DMS79 (cell line): ENCODE data around the gene CACNA2D4.
A peak's percentile ranks its signal among the peaks of the same experiment; 100 is the strongest.

ENCODE experiments used
- DNase-seq: peaks from one replicate; lab custom pipeline; 2025; lab: John Stamatoyannopoulos, UW

Gene CACNA2D4

DNA sequence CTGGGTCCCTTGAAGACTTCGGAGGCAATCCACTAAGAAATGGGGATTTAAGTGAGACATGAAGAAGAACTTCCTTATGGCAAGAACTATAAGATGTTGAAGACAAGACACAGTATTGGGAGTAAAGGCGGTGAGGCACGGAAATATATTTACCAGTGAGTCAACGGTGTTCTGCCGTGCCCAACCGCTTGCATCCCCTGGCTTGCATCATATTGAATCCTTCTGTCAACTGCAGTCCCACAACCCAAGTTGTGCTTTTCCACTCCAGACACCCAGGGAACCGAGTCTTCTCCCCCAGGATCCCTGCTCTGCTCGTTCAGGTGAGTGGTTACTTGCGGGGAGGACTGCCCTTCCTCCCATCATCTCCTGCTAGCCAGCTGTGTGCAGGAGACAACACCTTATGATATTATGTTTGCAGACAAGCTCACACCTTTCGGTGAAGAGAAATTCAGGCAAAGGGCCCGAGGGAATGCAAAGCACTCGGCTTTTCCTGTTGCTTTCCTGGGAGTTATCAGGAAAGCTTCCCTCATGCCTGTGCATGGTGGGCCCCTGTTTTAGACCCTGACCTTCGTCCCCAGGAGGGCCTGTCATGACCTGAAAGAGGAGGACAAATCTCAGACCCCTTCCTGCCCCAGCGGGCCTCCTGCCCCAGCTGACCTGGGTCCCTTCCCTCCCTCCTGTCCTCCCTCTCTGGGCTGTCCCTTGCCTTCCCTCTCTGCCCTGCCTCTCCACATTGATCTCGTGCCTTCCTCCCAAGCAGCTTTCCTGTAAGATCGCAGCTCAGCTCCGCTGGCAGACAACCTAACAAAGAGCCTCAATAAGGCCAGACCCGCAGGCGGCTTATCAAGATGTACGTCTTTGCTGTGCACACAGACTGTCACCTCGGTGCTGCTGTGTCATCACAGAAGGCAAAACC is 102.4 kb downstream of the CACNA2D4 start:
- no peak for DNase-seq

DNA sequence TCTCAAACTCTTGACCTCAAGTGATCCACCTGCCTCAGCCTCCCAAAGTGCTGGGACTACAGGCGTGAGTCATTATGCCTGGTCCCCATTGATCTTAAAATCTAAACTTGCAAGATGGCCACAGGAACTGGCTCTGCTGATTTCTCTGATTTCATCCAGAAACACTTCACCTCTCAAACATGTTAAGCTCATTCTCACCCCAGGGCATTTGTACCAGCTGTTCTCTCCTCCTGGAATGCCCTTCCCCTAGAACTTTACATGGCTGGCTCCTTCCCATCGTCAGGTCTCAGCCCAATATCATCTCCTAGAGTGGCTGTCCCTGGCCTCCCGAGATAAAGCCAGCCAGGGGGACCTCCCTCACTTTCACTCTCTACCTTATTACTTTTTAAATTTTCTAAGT is 103.3 kb downstream of the CACNA2D4 start:
- no peak for DNase-seq

DNA sequence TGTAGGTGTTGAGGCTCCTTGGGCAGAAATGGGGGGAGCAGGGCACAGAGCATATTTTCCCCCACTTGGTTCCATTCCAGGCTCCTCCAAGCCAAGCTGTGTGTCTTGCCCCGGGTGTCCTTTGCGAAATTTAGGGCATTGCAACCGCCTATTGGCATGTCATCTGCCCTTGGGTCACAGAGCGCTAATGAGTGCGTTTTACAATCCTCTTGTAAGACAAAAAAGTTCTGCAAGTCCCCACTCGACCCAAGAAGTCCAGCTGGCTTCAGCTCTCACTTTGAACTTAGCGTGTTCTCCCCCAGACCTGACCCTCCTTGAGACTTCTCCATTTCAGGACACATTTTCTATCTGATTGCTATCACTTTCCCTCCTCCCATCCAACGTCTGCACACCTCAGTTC is 104.2 kb downstream of the CACNA2D4 start:
- DNase-seq: no peak

DNA sequence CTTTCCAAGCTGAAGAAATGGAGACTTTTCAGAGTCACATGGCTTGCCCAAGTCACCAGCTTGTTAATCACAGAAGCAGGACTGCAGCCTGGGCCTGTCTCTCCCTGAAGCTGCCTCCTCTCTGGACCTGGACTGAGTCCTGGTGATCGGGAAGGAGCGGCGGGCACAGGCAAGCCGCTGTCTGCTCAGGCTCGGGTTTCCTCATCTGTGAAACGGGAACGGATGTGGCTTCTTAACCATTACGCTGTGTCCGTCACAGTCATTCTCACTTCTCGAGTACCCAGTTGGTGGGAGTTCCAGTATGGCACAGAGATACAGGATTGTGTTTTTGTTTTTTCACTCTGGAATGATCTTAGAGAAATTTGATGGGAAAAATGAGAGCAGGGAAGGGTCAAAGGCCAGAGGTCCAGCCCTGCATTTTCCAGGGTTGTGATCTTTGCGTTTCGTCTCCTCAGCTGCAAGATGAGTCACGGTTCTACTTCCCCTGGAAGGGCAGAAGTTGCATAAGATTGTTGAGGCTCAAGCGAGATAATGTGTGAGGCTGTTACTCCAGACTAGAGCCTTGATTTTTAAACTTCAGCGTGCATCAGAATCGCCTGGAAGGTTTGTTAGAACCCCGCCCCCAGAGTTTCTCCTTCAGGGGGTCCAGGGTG is 105.7 kb downstream of the CACNA2D4 start:
- no peak for DNase-seq

DNA sequence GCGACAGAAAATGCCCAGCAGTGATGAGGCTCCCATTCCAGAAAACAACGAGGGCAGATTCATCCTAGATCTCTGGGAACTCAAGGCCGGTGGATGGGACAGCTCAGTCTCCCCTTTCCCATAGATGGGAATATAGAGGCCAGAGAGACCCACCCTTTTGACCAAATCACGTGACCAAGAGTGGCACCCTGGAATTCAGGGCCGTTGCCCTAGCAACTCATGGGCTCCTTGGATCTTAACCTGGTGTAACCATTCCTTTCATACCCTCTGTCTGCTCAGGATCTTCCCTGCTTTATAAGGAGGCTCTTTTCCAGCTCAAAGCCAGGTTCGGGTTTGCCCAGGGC is 106.5 kb downstream of the CACNA2D4 start:
- no peak for DNase-seq

DNA sequence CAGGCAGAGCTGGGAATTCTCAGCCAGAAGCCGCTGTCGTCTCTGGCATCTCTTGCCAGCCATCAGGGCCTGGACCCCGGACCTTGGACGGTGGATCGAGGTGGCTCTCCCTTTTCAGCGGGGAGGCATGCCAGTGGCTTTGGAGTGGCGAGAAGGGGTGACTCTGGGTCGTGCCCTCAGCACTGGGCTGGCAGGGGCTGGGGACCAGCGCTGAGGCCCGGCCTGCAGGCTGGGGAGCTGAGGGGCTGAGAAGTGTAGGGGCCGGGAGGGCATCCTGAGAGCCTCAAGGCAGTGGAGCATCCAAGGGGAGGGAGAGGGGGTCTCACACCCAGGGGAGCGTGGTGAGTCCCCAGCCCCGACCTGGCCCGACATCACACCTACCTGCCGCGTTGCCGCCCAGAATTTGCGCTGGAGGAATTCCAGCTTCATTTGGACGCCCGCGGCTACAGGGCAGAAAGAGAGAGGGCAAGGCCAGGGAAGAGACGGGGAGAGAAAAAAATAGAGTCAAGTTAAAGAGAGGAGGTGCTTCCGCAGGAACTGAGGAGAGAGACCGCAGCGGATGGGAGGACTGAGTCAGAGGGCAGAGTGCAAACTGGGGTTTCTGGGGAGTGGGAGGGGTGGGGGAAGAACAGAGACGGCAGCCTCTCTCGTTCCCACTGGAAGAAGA is 107.0 kb downstream of the CACNA2D4 start:
- DNase-seq: no peak

DNA sequence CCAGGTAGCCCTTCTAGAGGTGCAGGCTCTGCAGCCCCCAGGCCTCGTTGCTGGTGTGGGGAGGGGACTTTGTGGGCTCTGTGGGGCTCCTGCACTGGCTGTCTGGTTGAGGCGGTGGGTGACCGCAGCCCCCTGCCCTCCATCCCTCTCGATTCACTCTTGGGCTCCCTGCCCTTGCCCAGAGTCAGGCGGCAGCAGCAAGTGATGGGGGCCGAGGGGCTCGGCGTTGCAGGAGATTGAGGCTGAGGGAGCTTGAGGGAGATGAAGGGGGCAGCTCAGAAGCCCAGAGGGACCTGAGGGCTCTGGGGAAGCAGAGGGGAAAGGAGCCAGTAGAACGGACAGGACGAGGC is 107.5 kb downstream of the CACNA2D4 start:
- DNase-seq: no peak

DNA sequence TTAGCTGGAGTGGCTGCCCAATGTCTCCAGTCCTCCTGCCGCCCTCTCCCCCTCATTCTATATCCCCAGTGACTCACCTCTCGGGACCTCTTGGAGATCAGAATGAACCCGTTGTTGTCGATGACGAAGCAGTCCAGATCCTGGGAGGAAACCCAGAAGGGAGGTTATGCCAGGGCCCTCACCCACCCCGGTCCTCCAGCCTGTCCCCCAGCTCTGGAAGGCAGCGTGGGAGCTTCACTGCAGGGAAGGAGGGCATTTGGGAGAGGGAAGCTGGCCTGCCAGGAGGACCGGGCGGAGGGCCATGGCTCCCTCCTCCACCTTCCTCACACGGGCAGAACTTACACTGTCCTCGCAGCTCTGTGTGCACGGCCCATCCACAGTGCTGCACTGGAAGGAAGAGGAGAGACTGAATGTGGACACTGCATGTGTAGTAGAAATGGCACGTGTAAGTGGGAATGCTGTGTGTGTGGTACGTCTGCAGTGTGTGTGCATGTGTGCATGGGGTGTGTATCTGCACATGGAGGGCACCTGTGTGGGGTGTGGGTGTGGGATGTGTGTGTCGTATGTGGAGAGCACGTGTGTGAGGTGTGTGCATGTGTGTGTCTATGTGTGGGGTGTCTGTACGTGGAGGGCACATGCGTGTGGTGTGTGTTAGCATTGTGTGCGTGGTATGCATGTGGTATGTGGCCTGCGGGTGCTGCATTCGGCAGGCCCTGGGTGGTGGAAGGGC is 108.1 kb downstream of the CACNA2D4 start:
- DNase-seq: no peak

DNA sequence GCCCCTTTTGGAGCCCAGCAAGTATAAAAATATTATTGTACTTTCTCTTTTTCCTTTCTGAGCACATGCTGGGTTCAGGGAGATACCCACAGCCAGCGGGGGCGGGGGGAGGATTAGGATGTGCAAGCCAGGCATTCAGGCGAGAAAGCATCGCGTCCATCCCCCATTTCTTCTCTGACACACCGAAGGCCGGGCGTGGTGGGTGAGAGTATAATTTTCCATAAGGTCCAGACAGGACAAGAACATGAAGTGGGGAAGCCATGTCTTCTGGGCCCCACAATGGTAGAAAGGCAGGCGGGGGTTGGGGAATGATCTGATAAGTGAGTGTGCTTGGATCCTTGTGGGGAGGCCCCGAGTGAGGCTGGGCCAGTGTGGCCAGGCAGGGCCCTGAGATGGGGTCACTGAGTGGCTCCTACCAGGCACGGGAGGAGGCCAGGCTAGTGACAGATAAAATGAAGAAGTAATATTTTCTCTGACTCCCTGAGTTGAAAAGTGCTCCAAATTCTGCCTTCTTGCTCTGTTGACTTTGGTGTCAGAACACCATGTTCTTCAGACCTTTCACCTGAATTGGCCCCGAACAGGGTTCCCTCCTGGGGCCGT is 108.8 kb downstream of the CACNA2D4 start:
- DNase-seq: no peak

DNA sequence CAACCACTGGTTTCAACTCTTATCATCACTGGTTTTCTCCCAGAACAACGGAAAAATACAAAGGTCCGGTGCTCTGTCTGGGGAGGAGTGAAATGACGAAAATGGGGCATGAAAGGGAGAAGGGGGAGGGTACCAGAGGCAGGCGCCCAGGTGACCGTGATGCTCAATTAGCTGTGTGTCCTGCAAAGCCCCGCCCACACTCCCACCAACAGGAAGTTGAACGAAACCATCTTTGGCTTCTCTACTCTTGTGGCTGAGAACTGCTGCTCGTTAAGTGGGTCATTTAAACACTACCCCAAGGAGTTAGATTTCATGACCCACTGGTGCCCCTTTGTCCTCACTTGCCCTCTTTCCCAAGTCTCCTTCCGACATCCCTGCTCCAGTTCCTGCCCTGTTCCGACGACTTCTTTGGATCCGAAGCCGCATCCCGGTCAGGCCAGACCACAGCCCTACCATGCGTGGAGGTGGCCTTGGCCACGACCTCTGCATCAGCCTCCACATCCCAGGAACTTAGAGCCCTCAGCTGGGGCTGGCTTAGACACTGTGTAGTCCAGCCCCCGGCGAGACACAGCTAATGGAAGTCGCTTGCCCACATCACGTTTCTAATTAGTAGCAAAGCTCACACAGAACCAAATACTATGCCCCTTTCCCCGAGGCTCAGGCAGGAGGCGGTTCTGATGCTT is 109.5 kb downstream of the CACNA2D4 start:
- DNase-seq: no peak

DNA sequence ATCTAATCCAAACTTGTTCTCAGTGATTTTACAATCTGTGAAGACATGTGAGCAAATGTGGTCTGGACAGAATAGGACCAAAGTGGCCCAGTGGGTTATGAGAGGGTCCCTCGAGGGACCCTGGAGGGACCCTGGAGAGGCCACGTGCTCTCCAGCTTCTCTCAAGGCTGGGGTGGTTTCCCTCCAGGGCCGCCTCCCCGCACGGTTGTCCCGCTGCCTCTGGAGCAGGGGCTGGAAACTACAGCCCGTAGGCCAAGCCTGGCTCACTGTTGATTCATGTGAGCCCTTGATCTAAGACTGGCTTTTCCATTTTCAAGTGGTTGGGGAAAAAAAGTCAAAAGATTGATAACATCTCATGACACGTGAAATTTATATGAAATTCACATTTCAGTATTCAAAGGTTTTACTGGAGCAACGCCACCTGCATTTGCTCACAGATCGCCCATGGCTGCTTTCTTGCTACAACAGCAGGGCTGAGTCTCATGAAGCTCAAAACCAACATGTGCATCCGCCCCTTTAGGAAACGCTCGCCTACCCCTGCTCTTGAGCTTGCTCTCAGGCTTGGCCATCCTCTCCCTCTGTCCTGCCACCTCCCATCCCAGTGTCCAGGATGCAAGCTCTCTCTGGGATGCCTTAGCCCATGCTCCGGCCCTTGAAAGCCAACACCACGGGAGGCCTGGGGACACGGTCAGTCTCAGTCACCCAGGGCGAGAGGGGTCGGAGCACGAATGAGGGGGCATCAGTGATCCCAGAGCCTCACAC is 110.2 kb downstream of the CACNA2D4 start:
- DNase-seq: no peak

DNA sequence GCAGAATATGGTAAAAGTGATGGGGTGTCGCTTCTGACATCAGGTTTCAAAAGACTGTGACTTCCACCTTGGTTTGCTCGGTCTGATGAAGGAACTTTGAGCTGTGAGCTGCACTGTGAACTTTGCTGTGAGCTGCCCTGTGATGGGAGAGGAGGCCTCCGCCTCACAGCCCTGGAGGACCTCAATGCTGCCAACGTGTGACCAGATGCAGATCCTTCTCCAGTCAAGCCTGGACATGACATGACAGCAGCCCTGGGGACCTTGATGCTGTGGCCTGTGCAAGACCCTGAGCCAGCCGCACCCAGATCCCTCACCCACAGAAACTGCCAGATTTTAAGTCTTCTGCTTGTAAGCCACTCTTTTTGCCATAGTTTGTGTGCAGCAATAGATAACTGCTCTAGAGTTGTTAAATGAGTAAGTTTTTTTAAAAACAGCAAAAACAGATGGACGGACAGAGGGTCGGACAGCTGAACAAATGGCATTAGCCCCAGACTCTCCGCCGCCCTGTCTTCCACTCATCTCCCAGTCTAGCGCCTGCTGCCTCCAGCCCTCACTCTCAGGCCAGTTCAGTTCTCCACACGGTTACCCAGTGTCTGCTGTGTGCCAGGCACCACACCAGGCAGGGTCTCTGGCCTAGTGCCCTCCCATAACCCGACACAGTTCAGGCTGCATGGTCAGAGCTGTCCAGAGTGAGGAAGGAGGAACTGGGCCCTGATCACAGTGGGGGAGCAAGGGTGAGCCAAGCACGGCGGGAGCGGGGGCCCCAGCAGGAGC is 111.2 kb downstream of the CACNA2D4 start:
- DNase-seq: no peak

DNA sequence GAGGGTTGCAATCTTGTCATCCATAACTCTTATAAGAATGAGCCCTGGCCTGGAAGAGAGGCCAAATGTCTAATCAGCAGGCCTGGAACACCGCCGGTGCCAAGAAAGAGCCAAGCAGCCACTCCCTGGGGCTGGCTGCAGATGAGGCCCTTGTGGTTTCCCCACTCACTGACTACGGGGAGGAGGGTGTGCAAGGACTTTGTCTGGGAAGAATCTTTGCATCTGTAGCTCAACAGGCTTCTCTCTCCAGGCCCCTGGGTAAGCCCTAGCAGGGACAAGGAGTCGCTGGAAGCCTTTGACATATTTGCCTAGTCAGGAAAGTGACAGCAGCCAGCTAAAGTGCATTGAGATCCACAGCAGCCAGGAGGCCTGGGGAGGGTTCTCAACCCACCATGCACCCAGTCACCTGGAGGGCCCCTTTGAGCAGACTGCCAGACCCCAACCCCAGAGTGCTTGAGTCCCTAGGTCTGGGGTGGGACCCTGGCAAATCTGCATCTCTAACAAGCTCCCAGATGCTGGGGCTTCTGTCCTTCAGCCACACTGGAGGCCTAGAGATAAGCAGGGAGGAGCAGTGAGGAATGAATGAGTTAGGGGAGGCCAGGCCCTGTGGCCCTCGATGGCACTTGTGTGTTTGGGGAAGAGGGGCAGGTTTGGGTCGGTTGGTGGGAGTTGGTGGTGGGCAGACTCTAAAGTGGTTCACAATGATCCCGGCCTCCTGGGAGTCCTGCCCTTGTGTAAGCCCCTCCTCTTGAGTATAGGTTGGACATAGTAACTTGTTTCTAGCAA is 112.0 kb downstream of the CACNA2D4 start:
- DNase-seq: peak; percentile 30

DNA sequence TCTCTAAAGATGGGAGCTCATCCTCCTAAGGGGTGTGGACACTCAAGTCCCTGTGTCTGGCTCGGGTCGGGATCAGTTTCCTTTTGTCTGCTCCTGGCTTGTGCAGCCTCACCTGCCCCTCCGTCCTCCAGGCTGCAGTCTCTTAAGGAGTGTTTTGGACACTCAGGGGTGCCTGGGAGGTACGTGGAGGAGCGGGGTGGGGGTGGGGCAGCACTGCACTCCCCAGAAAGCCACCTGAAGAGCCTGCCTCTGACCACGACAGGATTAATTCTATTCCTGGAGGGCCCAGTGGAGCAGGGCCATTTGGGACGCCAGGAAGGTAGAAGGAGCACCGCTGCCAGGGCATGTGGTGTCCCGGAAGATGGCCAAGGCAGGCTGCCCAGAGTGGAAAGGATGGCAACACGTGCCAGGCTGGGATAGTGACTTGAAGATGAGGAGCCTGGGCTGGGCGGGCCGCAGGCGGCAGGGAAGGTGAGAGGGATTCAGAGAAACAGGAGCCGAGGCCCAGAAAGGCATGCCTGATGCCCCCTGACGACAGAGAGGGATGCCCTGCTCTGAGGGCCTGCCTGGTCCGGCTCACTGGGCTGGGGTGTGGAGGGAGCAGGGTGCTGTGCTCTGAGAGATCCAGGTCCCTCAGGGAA is 112.9 kb downstream of the CACNA2D4 start:
- DNase-seq: no peak

DNA sequence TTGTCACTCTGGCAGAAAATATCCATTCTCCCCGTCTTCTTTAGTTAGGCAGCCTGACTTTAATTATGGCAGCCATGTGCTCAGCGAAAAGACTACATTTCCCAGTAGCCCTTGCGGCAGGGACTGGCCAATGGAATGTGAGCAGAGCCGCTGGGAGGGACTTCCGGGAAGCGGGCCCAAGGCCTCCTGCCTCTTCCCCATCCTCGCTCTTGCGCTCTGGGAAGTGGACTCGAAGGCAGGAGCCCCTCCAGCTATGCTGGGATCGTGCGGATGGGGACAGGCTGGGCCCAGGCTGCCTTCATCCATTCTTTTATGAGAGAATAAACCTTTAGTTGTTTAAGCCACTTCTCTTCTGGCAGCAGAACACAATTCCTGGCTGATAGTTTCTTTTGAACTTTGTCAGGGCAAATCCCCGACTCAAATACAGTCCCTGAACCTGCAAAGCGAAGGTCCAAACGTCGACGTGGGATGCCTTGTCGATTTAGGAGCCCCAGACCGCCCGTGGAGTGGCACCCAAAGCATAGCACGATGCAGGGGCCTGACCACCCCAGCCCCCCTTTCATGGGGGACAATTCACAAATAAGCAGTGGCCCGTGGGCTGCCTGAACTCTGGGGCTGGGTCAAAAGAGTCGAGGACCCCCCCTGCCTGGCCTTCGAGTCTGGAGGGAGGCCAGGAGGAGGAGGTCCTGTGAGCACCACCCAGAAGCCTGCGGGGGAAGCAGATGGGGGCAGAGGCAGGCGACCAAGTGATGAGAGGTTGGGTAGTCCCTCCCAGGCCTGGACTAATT is 113.7 kb downstream of the CACNA2D4 start:
- no peak for DNase-seq

DNA sequence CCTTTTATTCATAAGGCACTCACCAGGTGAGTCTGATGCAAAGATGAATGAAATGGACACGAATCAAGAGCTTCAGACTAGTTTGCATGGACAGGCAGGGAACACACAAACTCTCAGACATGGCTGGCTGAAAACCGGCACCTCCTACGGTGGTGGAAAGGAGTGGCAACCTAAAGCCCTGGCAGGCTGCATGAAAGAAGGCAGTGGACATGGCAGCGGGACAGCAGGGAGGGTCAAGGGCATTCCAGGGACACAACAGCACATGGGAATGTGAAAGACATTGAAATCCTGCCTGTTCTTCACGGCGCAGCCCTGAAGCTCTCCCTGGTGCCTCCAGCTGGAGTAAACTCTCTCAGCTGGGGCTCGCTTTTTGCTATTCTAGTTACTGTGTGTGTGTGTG is 114.7 kb downstream of the CACNA2D4 start:
- DNase-seq: no peak

DNA sequence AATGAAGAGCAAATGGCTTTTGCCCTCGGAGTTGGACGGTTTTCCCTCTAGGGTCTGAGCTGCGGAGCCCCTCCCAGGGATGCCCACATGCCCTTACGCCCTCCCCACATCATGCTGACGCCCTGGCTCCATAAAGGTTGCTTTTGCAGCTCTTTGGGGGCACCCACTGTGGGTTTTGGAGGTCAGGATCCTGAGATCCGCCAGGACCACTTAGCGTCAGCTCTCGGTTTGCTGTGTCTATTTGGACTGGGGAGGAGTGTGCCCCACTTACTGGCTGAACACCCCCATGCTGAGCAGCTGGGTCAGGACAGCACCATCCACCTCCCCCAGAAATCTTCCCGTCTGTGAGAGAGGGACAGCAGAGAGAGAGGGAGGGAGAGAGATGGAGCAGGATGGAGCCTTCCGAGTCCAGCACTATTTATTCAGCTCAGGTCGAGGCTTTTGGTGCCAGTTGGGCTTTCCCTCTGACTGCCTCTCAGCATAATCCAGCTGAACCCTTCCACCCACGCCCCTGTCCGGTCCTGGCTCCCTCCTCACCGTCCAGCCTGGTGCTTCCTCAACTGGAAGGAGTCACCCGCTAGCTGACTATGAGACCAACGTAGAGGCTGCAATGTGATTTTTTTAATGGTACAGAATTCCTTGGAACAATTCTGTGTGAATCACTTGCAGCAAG is 117.0 kb downstream of the CACNA2D4 start:
- no peak for DNase-seq
